AG04450 (cell line): ENCODE results near the gene GPR18. TPM values are rescaled to one million over a fixed set of nuclear protein-coding genes. Genes with fewer than 3 reads are reported as not detected.

ENCODE experiments used
- CTCF ChIA-PET: fragments of 300-600, 350-600 bp; formaldehyde crosslinking; extraction: SDS; loops from one replicate; lab custom pipeline; 2022; ENCODE audit warnings: antibody characterized with exemption, inconsistent platforms; lab: Charles Lee
- POLR2A ChIA-PET: fragments of 350-600 bp; formaldehyde crosslinking; extraction: SDS; loops from one replicate; lab custom pipeline; 2021; ENCODE audit warnings: antibody characterized with exemption, inconsistent platforms; lab: Yijun Ruan, JAX
- DNase-seq: peaks from one replicate; pipeline ENCODE4 v3.0.0-alpha.2; 2011; ENCODE audit warnings: low read depth, low spot score
- H3K27ac ChIP-seq: one replicate; pipeline ENCODE4 v1.5.1; 2012; ENCODE audit warnings: low read depth, low read length, control low read depth
- H3K27me3 ChIP-seq: one replicate; pipeline ENCODE4 v1.6.0; 2012; ENCODE audit warnings: low read length; ENCODE audit not compliant: control insufficient read depth, insufficient read depth
- H3K4me3 ChIP-seq: 2 replicates; pipeline ENCODE4 v1.5.1; 2011; ENCODE audit warnings: mild to moderate bottlenecking, low read depth, low read length, control low read depth
- H3K9me3 ChIP-seq: 2 replicates; pipeline ENCODE4 v1.5.1; 2012; ENCODE audit warnings: low read length; ENCODE audit not compliant: control insufficient read depth, insufficient read depth
- polyA plus RNA-seq: library from polyadenylated mRNA; depleted of rRNA; stranded (reverse); fragments of >200 nt; gene quantifications from 2 replicates; pipeline ENCODE4 v1.2.3, GENCODE V29; 2011
- TF ChIP-seq, protein P1 (sequence below): IDR thresholded peaks from 2 replicates; pipeline ENCODE4 v1.5.1; 2011; ENCODE audit warnings: low read depth, low read length, control low read depth, inconsistent platforms

The GPR18 gene
- polyA plus RNA-seq, 1 experiment, result not detected

DNA sequence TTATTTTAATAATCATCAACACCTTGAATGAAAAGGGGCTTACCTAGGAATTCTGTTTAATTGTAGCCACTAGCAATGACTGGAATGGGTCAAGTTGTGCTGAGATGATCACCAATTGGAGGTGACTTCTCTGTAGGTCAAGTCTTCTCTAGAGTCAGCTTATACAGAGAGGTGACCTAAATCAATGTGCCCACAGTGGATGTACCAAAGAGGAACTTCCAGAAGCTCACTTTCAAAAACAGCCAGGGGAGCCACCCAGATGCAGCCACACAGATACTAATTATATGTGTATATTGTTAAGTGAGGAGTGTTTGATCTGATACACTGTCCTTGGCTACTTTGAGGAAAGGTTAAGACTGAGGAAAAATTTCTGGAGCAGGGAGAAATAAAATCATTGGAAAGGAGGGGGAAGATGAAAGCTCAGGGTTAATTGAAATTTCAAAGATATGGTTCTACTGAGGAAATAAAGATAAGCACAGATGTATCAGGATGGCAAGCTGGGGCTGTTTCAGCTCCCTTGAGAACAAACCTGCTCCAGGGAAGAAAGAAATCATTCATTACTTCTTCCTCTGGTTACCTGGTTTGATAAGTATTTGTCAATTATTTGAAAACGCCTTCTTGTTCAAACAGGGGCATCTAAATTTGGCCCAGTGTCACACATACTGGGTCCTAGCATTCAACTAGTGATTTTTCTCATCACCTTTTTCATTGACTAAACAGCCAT lies 43.9 kb upstream of the GPR18 start:
- no peak overlapping the region for H3K4me3 ChIP-seq
- ChIA-PET POLR2A (no interaction called here), CTCF (interaction anchor here (1.3 to 3.2 kb wide), 2 partner anchors 32 to 135 kb away, joined by 7 to 12 read pairs; no protein-coding TSS in a partner anchor)
- TF ChIP-seq, protein P1, sequence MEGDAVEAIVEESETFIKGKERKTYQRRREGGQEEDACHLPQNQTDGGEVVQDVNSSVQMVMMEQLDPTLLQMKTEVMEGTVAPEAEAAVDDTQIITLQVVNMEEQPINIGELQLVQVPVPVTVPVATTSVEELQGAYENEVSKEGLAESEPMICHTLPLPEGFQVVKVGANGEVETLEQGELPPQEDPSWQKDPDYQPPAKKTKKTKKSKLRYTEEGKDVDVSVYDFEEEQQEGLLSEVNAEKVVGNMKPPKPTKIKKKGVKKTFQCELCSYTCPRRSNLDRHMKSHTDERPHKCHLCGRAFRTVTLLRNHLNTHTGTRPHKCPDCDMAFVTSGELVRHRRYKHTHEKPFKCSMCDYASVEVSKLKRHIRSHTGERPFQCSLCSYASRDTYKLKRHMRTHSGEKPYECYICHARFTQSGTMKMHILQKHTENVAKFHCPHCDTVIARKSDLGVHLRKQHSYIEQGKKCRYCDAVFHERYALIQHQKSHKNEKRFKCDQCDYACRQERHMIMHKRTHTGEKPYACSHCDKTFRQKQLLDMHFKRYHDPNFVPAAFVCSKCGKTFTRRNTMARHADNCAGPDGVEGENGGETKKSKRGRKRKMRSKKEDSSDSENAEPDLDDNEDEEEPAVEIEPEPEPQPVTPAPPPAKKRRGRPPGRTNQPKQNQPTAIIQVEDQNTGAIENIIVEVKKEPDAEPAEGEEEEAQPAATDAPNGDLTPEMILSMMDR, result no peak
- no peaks in the 10 kb centered on the region for H3K9me3 ChIP-seq
- no peak overlapping the region for H3K27ac ChIP-seq
- no peak for DNase-seq
- no peaks in the 10 kb centered on the region for H3K27me3 ChIP-seq

DNA sequence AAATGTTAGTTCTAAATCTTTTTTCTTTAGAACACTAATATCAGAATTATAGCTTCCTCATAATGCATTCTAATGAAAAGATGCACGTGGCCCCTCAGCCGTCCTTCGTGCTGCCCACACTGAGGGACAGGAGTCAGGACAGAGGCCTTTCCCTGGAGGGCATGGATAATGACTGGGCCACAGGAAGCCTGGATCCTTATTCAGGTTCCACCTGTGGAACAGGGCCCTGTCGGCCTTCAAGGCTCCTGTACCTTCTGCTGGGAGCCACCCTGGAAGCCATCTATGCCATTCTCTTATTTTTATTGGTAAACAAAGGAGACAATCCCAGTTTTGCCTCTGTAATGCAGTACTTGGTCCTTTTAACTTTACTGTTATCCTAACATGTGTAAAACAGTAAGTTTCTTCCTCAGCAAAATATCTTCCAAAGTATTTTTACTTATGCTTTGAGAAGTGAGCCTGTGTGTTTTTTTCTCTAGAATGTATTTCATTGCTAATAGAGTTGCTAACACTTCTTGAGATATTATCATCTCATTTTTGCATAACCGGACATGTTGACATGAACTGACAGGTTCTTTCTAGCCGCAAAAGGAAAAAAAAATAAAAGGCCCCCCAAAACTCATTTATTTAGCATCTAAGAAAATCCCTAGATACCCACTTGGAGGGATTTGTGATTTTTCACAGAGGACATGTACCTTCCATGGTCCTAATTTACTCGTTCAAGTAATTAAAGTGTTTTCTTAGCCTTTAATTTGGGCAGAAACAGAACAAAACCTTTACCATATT lies 43.1 kb upstream of the GPR18 start:
- ChIA-PET CTCF (interaction anchor here (1.0 to 3.2 kb wide), 3 partner anchors 31 to 136 kb away, joined by 3 to 12 read pairs (median 7); no protein-coding TSS in a partner anchor), POLR2A (no interaction called here)
- TF ChIP-seq, protein P1, result no peak
- Histone ChIP-seq H3K9me3 (no peaks in the 10 kb centered on the region), H3K27me3 (no peaks in the 10 kb centered on the region), H3K27ac (no peak overlapping the region), H3K4me3 (no peak overlapping the region)
- DNase-seq, result no peak

DNA sequence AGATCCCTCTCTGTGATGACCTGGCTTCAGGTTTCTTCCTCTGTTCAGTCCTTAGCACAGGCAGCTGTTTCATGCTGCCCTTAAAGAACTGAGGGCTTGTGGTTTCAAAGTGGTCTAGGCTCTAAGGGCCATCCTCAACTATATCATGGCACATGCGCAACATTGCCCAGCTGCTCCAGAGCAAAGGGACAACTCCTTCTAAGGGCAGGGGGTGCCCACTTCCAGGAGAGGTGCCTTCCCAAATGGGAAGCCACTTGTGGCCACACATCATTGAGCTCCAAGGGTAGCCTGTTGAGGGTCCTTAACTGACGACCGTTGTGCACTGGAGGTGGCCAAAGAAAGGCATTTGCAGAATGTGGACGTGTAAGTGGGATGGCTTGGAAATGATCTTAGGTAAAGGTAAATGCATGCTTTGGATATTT lies 41.8 kb upstream of the GPR18 start:
- Histone ChIP-seq H3K27ac (no peak overlapping the region), H3K27me3 (no peaks in the 10 kb centered on the region), H3K4me3 (no peak overlapping the region), H3K9me3 (no peaks in the 10 kb centered on the region)
- no peak for DNase-seq
- ChIA-PET POLR2A (interaction anchor here (0.6 kb wide), 1 partner anchor 21 kb away, joined by 6 read pairs; no protein-coding TSS in a partner anchor), CTCF (no interaction called here)
- TF ChIP-seq, protein P1, result no peak

DNA sequence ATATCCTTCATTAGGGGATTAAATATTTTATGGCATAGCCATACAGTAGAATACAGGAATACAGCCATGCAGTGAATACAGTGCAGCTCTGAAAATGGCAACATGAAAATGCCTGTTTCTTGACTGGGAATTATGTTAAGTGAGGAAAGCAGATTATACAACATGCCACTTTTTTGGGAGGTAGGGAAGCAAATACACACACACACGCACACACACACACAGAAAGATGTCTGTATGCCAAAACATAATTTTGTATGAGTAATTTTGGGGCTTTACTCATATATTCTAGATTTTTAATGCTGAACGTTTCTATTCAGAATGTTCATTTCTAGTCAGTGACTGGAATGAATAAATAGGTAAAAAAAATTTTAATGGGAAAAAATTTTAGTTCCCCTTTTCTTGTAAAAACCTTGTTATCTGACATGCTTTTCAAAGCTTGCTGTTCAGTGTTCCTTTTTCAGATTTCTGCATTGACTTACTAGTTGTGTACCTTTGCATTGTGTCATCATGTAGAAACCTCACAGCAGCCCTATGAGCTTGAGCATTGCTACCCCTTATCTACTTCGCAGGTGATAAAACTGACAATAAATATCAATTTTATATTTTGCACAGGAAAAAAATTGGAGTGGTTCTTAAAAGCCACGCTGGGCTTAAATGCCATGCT lies 41.2 kb upstream of the GPR18 start:
- Histone ChIP-seq H3K4me3 (no peak overlapping the region), H3K9me3 (no peaks in the 10 kb centered on the region), H3K27me3 (no peaks in the 10 kb centered on the region), H3K27ac (no peak overlapping the region)
- DNase-seq, result no peak
- POLR2A ChIA-PET, result interaction anchor here (0.6 kb wide), 1 partner anchor 22 kb away, joined by 6 read pairs; no protein-coding TSS in a partner anchor
- TF ChIP-seq, protein P1, result no peak
- CTCF ChIA-PET, result interaction anchor here (1.5 kb wide), 1 partner anchor 33 kb away, joined by 4 read pairs; no protein-coding TSS in a partner anchor
